ENCODE measurements around the gene C1QTNF9. TPM values are rescaled to one million over a fixed set of nuclear protein-coding genes. Genes with fewer than 3 reads are reported as not detected.
"Not testable (repeated sequence)": the region's sequence is repeated elsewhere in the genome, so short reads cannot be mapped to it uniquely, and the experiment has no call there.

The C1QTNF9 gene
- under 1 TPM in 1 of 2 donors, not detected in 1; 0.67 TPM for total RNA-seq

- DNase-seq (ENCODE audit: low spot score); H3K27me3 ChIP-seq; H3K36me3 ChIP-seq; H3K4me3 ChIP-seq; H3K9me3 ChIP-seq; H3K27ac ChIP-seq: not testable (repeated sequence)
- peaks cover 0 to 11% of the 10 kb centered on the region in 2 donors for H3K4me1 ChIP-seq
Measured at GRCh38 chr13:24309300-24309699, at the start of gene C1QTNF9. Gene C1QTNF9, plus strand, starts transcription at chr13:24309580. Its CDS starts 6,424 bp downstream, at chr13:24316004.

GRCh38 chr13:24261566-24261965 lies 47.8 kb upstream of the C1QTNF9 start:
- DNase-seq (ENCODE audit: low spot score): no peak
- H3K4me1 ChIP-seq: peaks cover 0 to 11% of the 10 kb centered on the region in 2 donors
- H3K27ac ChIP-seq: no peak overlapping the region
- no peak for TF ChIP-seq CTCF (IDR thresholded peaks at IDR 0.05)
- no peak overlapping the region for H3K4me3 ChIP-seq
- H3K9me3 ChIP-seq: no peaks in the 10 kb centered on the region
- H3K36me3 ChIP-seq: no peaks in the 10 kb centered on the region
- no peaks in the 10 kb centered on the region for H3K27me3 ChIP-seq

GRCh38 chr13:24263632-24264031 lies 45.7 kb upstream of the C1QTNF9 start:
- peak overlapping the region in 1 of 2 donors; percentile 2 for H3K27ac ChIP-seq
- TF ChIP-seq CTCF (IDR thresholded peaks at IDR 0.05): no peak

GRCh38 chr13:24264976-24265375 lies 44.4 kb upstream of the C1QTNF9 start:
- Histone ChIP-seq H3K27me3 (no peaks in the 10 kb centered on the region), H3K27ac (peak overlapping the region in 1 of 2 donors; percentile 11), H3K4me3 (no peak overlapping the region), H3K9me3 (no peaks in the 10 kb centered on the region), H3K36me3 (no peaks in the 10 kb centered on the region), H3K4me1 (peaks cover 0 to 16% of the 10 kb centered on the region in 2 donors)
- DNase-seq (ENCODE audit: low spot score): peak; percentile 55
- TF ChIP-seq CTCF (IDR thresholded peaks at IDR 0.05): no peak

More at GRCh38 chr13:24263632-24264031, 45.7 kb upstream of the C1QTNF9 start:
- no peak overlapping the region for H3K4me3 ChIP-seq
- H3K9me3 ChIP-seq: no peaks in the 10 kb centered on the region
- no peaks in the 10 kb centered on the region for H3K27me3 ChIP-seq
- H3K36me3 ChIP-seq: no peaks in the 10 kb centered on the region
- H3K4me1 ChIP-seq: peaks cover 0 to 15% of the 10 kb centered on the region in 2 donors
- DNase-seq (ENCODE audit: low spot score): no peak

- no peak overlapping the region for H3K27ac ChIP-seq
Measured at GRCh38 chr13:24265453-24265852, 43.9 kb upstream of the C1QTNF9 start.

GRCh38 chr13:24267274-24267673 lies 42.1 kb upstream of the C1QTNF9 start:
- Histone ChIP-seq H3K36me3 (no peaks in the 10 kb centered on the region), H3K9me3 (no peaks in the 10 kb centered on the region), H3K27me3 (no peaks in the 10 kb centered on the region), H3K4me3 (peak overlapping the region; percentile 13 to 16), H3K27ac (peak overlapping the region; percentile 63 to 64), H3K4me1 (peaks cover 0 to 38% of the 10 kb centered on the region in 2 donors)
- peak; percentile 61 for DNase-seq (ENCODE audit: low spot score)
- TF ChIP-seq CTCF (IDR thresholded peaks at IDR 0.05): no peak

More at GRCh38 chr13:24265453-24265852, 43.9 kb upstream of the C1QTNF9 start:
- Histone ChIP-seq H3K36me3 (no peaks in the 10 kb centered on the region), H3K27me3 (no peaks in the 10 kb centered on the region), H3K4me1 (peaks cover 0 to 20% of the 10 kb centered on the region in 2 donors), H3K9me3 (no peaks in the 10 kb centered on the region), H3K4me3 (no peak overlapping the region)
- TF ChIP-seq CTCF (IDR thresholded peaks at IDR 0.05): no peak
- DNase-seq (ENCODE audit: low spot score): peak; percentile 28

All from right atrium auricular region (tissue), 2 donors.